Neural cell (in vitro differentiated cells): ENCODE data around the gene CD72.

Experiments
- EP300 ChIP-seq: fragments of 450-650 bp; conservative IDR thresholded peaks from 2 replicates; pipeline ENCODE4 v1.6.1; 2014; ENCODE audit warnings: antibody characterized with exemption, mild to moderate bottlenecking, moderate library complexity; ENCODE audit not compliant: poor library complexity, severe bottlenecking
- POLR2AphosphoS5 ChIP-seq: IDR thresholded peaks from 2 replicates; pipeline ENCODE4 v1.6.1; 2012
- RAD21 ChIP-seq: fragments of 450-650 bp; conservative IDR thresholded peaks from 2 replicates; pipeline ENCODE4 v1.6.1; 2014; ENCODE audit warnings: antibody characterized with exemption, mild to moderate bottlenecking, moderate library complexity
- SMC3 ChIP-seq: fragments of 450-650 bp; conservative IDR thresholded peaks from 2 replicates; pipeline ENCODE4 v1.6.1; 2014; ENCODE audit warnings: antibody characterized with exemption, mild to moderate bottlenecking, moderate library complexity; ENCODE audit not compliant: poor library complexity
- TF ChIP-seq, protein P1 (sequence below): fragments of 450-650 bp; IDR thresholded peaks from 2 replicates; pipeline ENCODE4 v1.5.1; 2014; ENCODE audit warnings: antibody characterized with exemption, mild to moderate bottlenecking, moderate library complexity; ENCODE audit not compliant: poor library complexity, severe bottlenecking

DNA sequence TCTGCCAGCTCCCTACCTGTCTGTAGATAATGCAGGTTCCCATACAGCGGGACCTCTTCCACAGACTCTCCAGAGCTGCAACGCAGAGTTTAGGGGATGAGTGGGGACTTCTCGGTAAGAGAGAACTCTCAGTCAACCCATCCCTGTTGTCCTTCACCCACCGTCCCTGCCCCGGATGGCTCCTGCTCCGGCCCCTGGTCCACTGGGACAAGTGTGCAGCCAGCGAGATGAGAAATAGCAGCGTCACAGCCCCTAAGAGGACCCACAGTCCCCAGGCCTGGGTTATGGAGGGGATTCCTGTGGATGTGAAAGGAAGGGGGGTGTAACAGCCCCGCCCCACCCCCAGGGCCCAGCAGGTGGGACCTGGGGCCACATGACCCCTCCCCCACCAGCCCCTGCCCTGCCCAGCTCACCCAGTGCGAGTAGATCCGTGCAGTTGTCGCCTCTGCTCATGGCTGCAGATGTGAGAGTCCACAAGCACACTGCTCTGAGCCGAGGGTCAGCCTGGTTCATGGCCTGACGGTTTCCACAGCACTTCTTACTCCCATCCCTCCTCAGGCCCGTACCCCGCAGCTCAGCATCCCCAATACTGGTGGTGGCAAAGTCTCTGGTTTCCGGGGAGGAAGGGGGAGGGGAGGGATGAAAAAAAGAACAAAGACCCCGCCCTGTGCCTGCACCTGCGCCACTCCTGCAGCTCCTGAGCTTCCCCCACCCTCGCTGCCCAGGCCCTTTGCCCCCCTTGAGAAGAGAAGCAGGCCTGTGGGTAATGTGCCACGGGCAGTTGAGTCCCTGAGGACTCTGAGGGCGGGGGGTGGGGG, 32.3 kb upstream of the CD72 start, which contains the start of gene SIT1:
- TF ChIP-seq, protein P1, sequence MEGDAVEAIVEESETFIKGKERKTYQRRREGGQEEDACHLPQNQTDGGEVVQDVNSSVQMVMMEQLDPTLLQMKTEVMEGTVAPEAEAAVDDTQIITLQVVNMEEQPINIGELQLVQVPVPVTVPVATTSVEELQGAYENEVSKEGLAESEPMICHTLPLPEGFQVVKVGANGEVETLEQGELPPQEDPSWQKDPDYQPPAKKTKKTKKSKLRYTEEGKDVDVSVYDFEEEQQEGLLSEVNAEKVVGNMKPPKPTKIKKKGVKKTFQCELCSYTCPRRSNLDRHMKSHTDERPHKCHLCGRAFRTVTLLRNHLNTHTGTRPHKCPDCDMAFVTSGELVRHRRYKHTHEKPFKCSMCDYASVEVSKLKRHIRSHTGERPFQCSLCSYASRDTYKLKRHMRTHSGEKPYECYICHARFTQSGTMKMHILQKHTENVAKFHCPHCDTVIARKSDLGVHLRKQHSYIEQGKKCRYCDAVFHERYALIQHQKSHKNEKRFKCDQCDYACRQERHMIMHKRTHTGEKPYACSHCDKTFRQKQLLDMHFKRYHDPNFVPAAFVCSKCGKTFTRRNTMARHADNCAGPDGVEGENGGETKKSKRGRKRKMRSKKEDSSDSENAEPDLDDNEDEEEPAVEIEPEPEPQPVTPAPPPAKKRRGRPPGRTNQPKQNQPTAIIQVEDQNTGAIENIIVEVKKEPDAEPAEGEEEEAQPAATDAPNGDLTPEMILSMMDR = no peak
- no peak for TF ChIP-seq POLR2AphosphoS5
- no peak for TF ChIP-seq RAD21
- TF ChIP-seq EP300 = no peak
- TF ChIP-seq SMC3 = no peak
